Tibial artery (tissue), 4 donors: ENCODE results near the gene CHD1.

Source experiments
- DNase-seq, 2 donors: peaks; one replicate each; pipeline ENCODE4 v3.0.0-alpha.2; 2019
- H3K27ac ChIP-seq, 2 donors: fragments of 200-600 bp; sonication (generic) in 1 of 2; 1 replicate in 1 of 2; 2 replicates in 1 of 2; pipeline ENCODE4 v1.5.1; 2018 to 2019; ENCODE audit warnings: mild to moderate bottlenecking in 1 of 2
- H3K27me3 ChIP-seq, 2 donors: fragments of 200-600 bp; sonication (generic) in 1 of 2; one replicate each; pipeline versions ENCODE4 v1.5.1 to v1.6.0; 2016 to 2019
- H3K36me3 ChIP-seq, 3 donors: fragments of 200-600 bp; sonication (generic) in 2 of 3; one replicate each; pipeline ENCODE4 v1.5.1; 2016 to 2019; ENCODE audit warnings: mild to moderate bottlenecking in 2 of 3
- H3K4me1 ChIP-seq, 4 donors: fragments of 200-600 bp; sonication (generic) in 2 of 4; 1 replicate in 3 of 4; 2 replicates in 1 of 4; pipeline ENCODE4 v1.5.1; 2016 to 2019
- H3K4me3 ChIP-seq, 2 donors: fragments of 200-600 bp; sonication (generic) in 1 of 2; 1 replicate in 1 of 2; 2 replicates in 1 of 2; pipeline ENCODE4 v1.5.1; 2018 to 2019; ENCODE audit warnings: mild to moderate bottlenecking in 2 of 2
- H3K9me3 ChIP-seq, 3 donors: fragments of 200-600 bp; sonication (generic) in 1 of 3; one replicate each; pipeline ENCODE4 v1.5.1; 2016 to 2019
- CTCF ChIP-seq, 2 experiments: fragments of 200-600 bp in 1 of 2; fragments of 450-650 bp in 1 of 2; IDR thresholded peaks; one replicate each; pipeline ENCODE4 v1.5.1; 2017 to 2019; ENCODE audit warnings: antibody characterized with exemption in 2 of 2, mild to moderate bottlenecking in 1 of 2, moderate library complexity in 1 of 2
- intact Hi-C: fragments of 100-400 bp; cut with DNase I; formaldehyde crosslinking; loops from one replicate; pipeline ENCODE4 v1.15.0; 2023; ENCODE audit warnings: low total_unique reads

CHD1 gene

GRCh38 chr5:98969400-98969799 is 40.6 kb upstream of the CHD1 start:
- Histone ChIP-seq H3K27me3 (no peaks in the 10 kb centered on the region), H3K9me3 (peaks cover 0 to 25% (median 6%) of the 10 kb centered on the region in 3 donors), H3K4me1 (no peaks in the 10 kb centered on the region), H3K27ac (no peak overlapping the region), H3K36me3 (no peaks in the 10 kb centered on the region), H3K4me3 (no peak overlapping the region)
- DNase-seq, result no peak
- TF ChIP-seq CTCF (IDR thresholded peaks at IDR 0.05), result no peak
- intact Hi-C loops, result no loop called here

- Histone ChIP-seq H3K9me3 (peaks cover 0 to 25% (median 6%) of the 10 kb centered on the region in 3 donors), H3K27me3 (no peaks in the 10 kb centered on the region), H3K36me3 (no peaks in the 10 kb centered on the region), H3K27ac (no peak overlapping the region), H3K4me3 (no peak overlapping the region), H3K4me1 (no peaks in the 10 kb centered on the region)
- no peak for DNase-seq
- intact Hi-C loops, result no loop called here
- TF ChIP-seq CTCF (IDR thresholded peaks at IDR 0.05), result no peak
Measured at GRCh38 chr5:98968056-98968564, 39.3 kb upstream of the CHD1 start.

- intact Hi-C loops, result no loop called here
- no peak overlapping the region for H3K4me3 ChIP-seq
- no peaks in the 10 kb centered on the region for H3K4me1 ChIP-seq
- H3K9me3 ChIP-seq, result peaks cover 0 to 25% (median 6%) of the 10 kb centered on the region in 3 donors
- H3K27ac ChIP-seq, result no peak overlapping the region
- H3K27me3 ChIP-seq, result no peaks in the 10 kb centered on the region
- no peak for TF ChIP-seq CTCF (IDR thresholded peaks at IDR 0.05)
- no peak for DNase-seq
- H3K36me3 ChIP-seq, result no peaks in the 10 kb centered on the region
Measured at GRCh38 chr5:98965226-98965625, 36.4 kb upstream of the CHD1 start.

GRCh38 chr5:98964621-98965020 is 35.8 kb upstream of the CHD1 start:
- no peak for DNase-seq

GRCh38 chr5:98963019-98963418 is 34.2 kb upstream of the CHD1 start:
- no peak for TF ChIP-seq CTCF (IDR thresholded peaks at IDR 0.05)
- intact Hi-C loops, result no loop called here
- no peak overlapping the region for H3K4me3 ChIP-seq

More at GRCh38 chr5:98964621-98965020, 35.8 kb upstream of the CHD1 start:
- Histone ChIP-seq H3K4me3 (no peak overlapping the region), H3K36me3 (no peaks in the 10 kb centered on the region), H3K4me1 (no peaks in the 10 kb centered on the region), H3K27ac (no peak overlapping the region), H3K9me3 (peaks cover 0 to 25% (median 6%) of the 10 kb centered on the region in 3 donors), H3K27me3 (no peaks in the 10 kb centered on the region)
- no peak for TF ChIP-seq CTCF (IDR thresholded peaks at IDR 0.05)
- intact Hi-C loops, result no loop called here

GRCh38 chr5:98962587-98962986 is 33.8 kb upstream of the CHD1 start:
- H3K4me1 ChIP-seq, result no peaks in the 10 kb centered on the region
- H3K27me3 ChIP-seq, result no peaks in the 10 kb centered on the region
- H3K27ac ChIP-seq, result no peak overlapping the region
- no peak for DNase-seq
- H3K9me3 ChIP-seq, result peaks cover 0 to 18% (median 0%) of the 10 kb centered on the region in 3 donors
- intact Hi-C loops, result no loop called here
- H3K36me3 ChIP-seq, result no peaks in the 10 kb centered on the region
- H3K4me3 ChIP-seq, result no peak overlapping the region
- TF ChIP-seq CTCF (IDR thresholded peaks at IDR 0.05), result no peak

More at GRCh38 chr5:98963019-98963418, 34.2 kb upstream of the CHD1 start:
- H3K27ac ChIP-seq, result no peak overlapping the region
- peaks cover 0 to 21% (median 0%) of the 10 kb centered on the region in 3 donors for H3K9me3 ChIP-seq
- no peak for DNase-seq
- no peaks in the 10 kb centered on the region for H3K27me3 ChIP-seq
- H3K4me1 ChIP-seq, result no peaks in the 10 kb centered on the region
- no peaks in the 10 kb centered on the region for H3K36me3 ChIP-seq
